Mesothelial cell of epicardium (in vitro differentiated cells): ENCODE data around the gene CACNA1B. TPM values are rescaled to one million over a fixed set of nuclear protein-coding genes. Genes with fewer than 3 reads are reported as not detected.

Experiments
- DNase-seq, 2 experiments: peaks; one replicate each; pipeline ENCODE4 v3.0.0; 2021; ENCODE audit warnings: low spot score in 2 of 2; ENCODE audit not compliant: unreplicated experiment in 2 of 2
- H3K27ac Mint-ChIP-seq: 2 replicates; pipeline ENCODE4 v1.8.0; 2021; ENCODE audit warnings: mixed read lengths
- H3K27me3 Mint-ChIP-seq: 2 replicates; pipeline ENCODE4 v1.8.0; 2021; ENCODE audit warnings: low read depth, mixed read lengths
- H3K36me3 Mint-ChIP-seq: 2 replicates; pipeline ENCODE4 v1.8.0; 2021; ENCODE audit warnings: mixed read lengths
- H3K4me1 Mint-ChIP-seq: 2 replicates; pipeline ENCODE4 v1.8.0; 2021; ENCODE audit warnings: mixed read lengths
- H3K4me3 Mint-ChIP-seq: 2 replicates; pipeline ENCODE4 v1.8.0; 2021; ENCODE audit warnings: mild to moderate bottlenecking, moderate library complexity, mixed read lengths
- H3K9me3 Mint-ChIP-seq: 2 replicates; pipeline ENCODE4 v1.8.0; 2021; ENCODE audit warnings: mixed read lengths
- CTCF ChIP-seq: fragments of 200-600 bp; sonication (generic); IDR thresholded peaks from one replicate; pipeline ENCODE4 v1.5.0; 2021; ENCODE audit warnings: antibody characterized with exemption; ENCODE audit not compliant: unreplicated experiment
- total RNA-seq: library from RNA; stranded (reverse); gene quantifications from 3 replicates; pipeline ENCODE4 v1.2.1, GENCODE V29; 2021

The CACNA1B gene
- total RNA-seq, 1 donor from 2014 or later, result 0.87 TPM

GRCh38 chr9:137891588-137892423 lies 14.2 kb downstream of the CACNA1B start:
- DNase-seq, result no peak
- no peak for TF ChIP-seq CTCF
- Mint-ChIP-seq H3K27ac (no peak overlapping the region), H3K4me3 (no peak overlapping the region), H3K9me3 (no peaks in the 10 kb centered on the region), H3K27me3 (peaks cover 10% of the 10 kb centered on the region), H3K4me1 (peaks cover 3% of the 10 kb centered on the region), H3K36me3 (no peaks in the 10 kb centered on the region)

DNA sequence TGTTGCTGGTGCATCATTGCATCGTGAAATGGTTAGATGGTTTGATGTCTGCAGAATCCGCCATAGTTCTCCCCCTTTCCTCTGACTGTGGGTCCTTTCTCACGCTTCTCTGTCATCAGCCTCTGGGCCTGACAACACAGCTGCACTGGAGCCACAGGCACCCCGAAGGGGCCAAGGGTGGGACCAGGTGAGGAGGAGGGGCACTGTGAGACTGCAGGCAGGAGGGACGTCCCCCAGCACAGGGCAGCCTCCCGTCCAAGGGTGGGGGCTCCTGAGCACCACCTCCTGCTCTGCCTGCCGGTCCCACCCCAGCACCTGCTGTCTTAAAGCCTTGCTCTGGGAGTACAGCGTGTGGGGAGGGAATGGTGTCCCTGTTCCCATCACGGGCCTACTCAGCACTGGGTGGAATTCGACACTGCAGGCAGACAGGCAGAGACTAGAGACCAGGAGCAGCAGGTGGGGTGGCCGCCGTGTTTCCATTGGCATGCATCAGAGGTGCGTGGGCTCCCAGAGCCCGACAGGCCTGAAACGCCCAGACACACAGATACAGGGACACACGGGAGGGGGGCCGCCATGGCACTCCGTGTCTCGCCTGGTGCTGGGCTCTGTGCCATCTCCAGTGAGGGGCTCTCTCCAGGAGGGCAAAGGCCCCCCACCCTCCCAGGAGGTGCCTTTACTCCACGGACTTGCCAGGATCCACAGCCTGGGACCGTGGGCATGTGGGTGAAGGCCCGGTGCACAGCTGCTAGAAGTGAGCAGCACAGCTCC lies 15.0 kb downstream of the CACNA1B start:
- H3K4me1 Mint-ChIP-seq, result peaks cover 3% of the 10 kb centered on the region

GRCh38 chr9:137893670-137894069 lies 16.1 kb downstream of the CACNA1B start:
- TF ChIP-seq CTCF, result no peak
- peaks cover 12% of the 10 kb centered on the region for H3K27me3 Mint-ChIP-seq
- H3K27ac Mint-ChIP-seq, result no peak overlapping the region
- H3K4me3 Mint-ChIP-seq, result no peak overlapping the region
- peaks cover 5% of the 10 kb centered on the region for H3K9me3 Mint-ChIP-seq
- peaks cover 3% of the 10 kb centered on the region for H3K4me1 Mint-ChIP-seq
- no peaks in the 10 kb centered on the region for H3K36me3 Mint-ChIP-seq
- DNase-seq, result no peak

More for the DNA sequence above, 15.0 kb downstream of the CACNA1B start:
- Mint-ChIP-seq H3K36me3 (no peaks in the 10 kb centered on the region), H3K9me3 (no peaks in the 10 kb centered on the region), H3K4me3 (no peak overlapping the region), H3K27me3 (peaks cover 12% of the 10 kb centered on the region), H3K27ac (no peak overlapping the region)
- no peak for TF ChIP-seq CTCF
- DNase-seq, result no peak

DNA sequence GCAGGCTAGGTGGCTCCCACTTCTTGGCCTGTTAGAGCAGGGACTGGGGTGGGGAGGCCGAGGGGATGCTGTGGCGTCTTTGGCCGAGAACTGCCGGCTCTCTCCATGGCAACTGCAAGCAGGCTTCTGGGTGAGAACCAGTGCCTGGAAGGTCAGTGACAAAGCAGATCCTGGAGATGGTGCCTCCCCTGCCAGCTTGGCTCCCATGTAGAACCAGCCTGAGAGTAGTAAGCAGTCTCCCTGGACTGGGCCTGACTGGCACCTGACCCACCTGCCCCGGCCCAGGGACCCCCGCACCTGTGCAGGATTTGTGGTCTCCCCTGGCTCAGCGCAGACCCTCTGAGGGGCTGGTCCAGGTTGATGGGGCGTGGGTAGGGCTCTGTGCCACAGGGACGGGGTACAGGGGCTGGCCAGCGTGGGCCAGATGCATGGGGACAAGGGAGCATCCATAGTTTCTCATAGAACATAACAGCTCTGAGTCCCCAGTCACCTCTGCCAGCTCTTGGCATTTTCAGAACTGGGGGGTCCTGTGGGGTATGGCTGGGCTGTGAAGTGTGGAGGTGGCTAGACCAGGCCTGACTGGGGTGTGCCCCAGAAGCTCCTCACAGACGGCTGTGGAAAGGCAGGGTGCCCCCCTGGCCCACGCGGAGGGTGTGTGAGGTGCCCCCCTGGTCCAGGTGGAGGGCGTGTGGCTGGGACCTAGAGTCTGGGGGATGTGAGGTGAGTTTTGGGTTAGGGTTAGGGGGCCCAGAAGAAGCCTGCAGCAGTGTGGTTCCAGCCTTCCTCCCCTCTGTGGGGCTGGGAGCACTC lies 22.2 kb downstream of the CACNA1B start:
- no peak for TF ChIP-seq CTCF
- Mint-ChIP-seq H3K27me3 (peaks cover 13% of the 10 kb centered on the region), H3K9me3 (peaks cover 11% of the 10 kb centered on the region), H3K27ac (no peak overlapping the region), H3K4me3 (no peak overlapping the region), H3K36me3 (no peaks in the 10 kb centered on the region), H3K4me1 (no peaks in the 10 kb centered on the region)
- no peak for DNase-seq

DNA sequence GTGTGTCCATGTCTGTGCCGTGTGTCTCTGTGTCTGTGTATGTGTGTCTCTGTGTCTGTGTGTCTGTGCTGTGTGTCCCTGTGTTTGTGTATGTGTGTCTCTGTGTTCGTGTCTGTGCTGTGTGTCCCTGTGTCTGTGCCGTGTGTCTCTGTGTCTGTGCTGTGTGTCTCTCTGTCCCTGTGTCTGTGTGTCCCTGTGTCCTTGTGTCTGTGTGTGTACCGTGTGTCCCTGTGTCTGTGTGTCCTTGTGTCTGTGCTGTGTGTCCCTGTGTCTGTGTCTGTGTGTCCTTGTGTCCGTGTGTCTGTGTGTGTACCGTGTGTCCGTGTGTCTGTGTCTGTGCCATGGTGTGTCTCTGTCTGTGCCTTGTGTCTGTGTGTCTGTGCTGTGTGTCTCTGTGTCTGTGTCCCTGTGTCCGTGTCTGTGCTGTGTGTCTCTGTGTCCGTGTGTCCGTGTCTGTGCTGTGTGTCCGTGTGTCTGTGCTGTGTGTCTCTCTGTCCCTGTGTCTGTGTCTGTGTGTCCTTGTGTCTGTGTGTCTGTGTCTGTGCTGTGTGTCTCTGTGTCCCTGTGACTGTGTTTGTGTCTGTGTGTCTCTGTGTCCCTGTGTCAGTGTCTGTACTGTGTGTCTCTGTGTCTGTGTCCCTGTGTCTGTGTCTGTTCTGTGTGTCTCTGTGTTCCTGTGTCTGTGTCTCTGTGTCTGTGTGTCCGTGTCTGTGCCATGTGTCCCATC lies 23.2 kb downstream of the CACNA1B start:
- no peak for TF ChIP-seq CTCF
- H3K4me1 Mint-ChIP-seq, result no peaks in the 10 kb centered on the region
- no peak for DNase-seq
- no peak overlapping the region for H3K4me3 Mint-ChIP-seq
- no peaks in the 10 kb centered on the region for H3K36me3 Mint-ChIP-seq
- no peak overlapping the region for H3K27ac Mint-ChIP-seq
- H3K27me3 Mint-ChIP-seq, result peaks cover 7% of the 10 kb centered on the region
- H3K9me3 Mint-ChIP-seq, result peaks cover 11% of the 10 kb centered on the region
